SK-N-SH treated with all-trans-retinoic acid at 6 μM for 48 hours (cell line): ENCODE results near the gene SPRING1.
A peak's percentile ranks its signal among the peaks of the same experiment; 100 is the strongest.

Experiments
- ATAC-seq: fragments of 200-7000 bp; cut with Tn5 transposase; 3 replicates; pipeline ENCODE4 v1.9.1; 2020; ENCODE audit warnings: mild to moderate bottlenecking, moderate library complexity
- ARNTL ChIP-seq: fragments of 450-650 bp; formaldehyde crosslinking; IDR thresholded peaks from 2 replicates; pipeline ENCODE4 v1.5.0; 2020; ENCODE audit warnings: low read depth, mild to moderate bottlenecking, moderate library complexity, borderline replicate concordance
- BACH2 ChIP-seq: fragments of 250-450 bp; sonication (Bioruptor Pico); IDR thresholded peaks from 2 replicates; pipeline ENCODE4 v1.9.0; 2021; ENCODE audit warnings: mild to moderate bottlenecking, borderline replicate concordance
- CREB5 ChIP-seq: fragments of 250-450 bp; sonication (Bioruptor Pico); IDR thresholded peaks from 2 replicates; pipeline ENCODE4 v1.5.1; 2020; ENCODE audit warnings: low read depth, mild to moderate bottlenecking, moderate library complexity
- CSDC2 ChIP-seq: fragments of 250-450 bp; sonication (Bioruptor Pico); IDR thresholded peaks from 2 replicates; pipeline ENCODE4 v1.5.0; 2020; ENCODE audit warnings: mild to moderate bottlenecking, moderate library complexity
- CSRNP3 ChIP-seq: fragments of 250-450 bp; sonication (Bioruptor Pico); IDR thresholded peaks from 2 replicates; pipeline ENCODE4 v1.5.1; 2021; ENCODE audit warnings: mild to moderate bottlenecking, moderate library complexity
- ESRRG ChIP-seq: fragments of 250-450 bp; sonication (Bioruptor Pico); IDR thresholded peaks from 2 replicates; pipeline ENCODE4 v1.6.1; 2021; ENCODE audit warnings: mild to moderate bottlenecking
- GLIS3 ChIP-seq: fragments of 250-450 bp; sonication (Bioruptor Pico); IDR thresholded peaks from 2 replicates; pipeline ENCODE4 v1.5.0; 2020; ENCODE audit warnings: mild to moderate bottlenecking, moderate library complexity
- ISL1 ChIP-seq: fragments of 250-450 bp; sonication (Bioruptor Pico); IDR thresholded peaks from 2 replicates; pipeline ENCODE4 v2.1.2; 2022; ENCODE audit warnings: mild to moderate bottlenecking, moderate library complexity
- OSR1 ChIP-seq: fragments of 250-450 bp; sonication (Bioruptor Pico); IDR thresholded peaks from 2 replicates; pipeline ENCODE4 v1.8.0; 2022; ENCODE audit warnings: moderate library complexity, mild to moderate bottlenecking, inconsistent platforms
- PATZ1 ChIP-seq: fragments of 250-450 bp; sonication (Bioruptor Pico); IDR thresholded peaks from 2 replicates; pipeline ENCODE4 v1.8.0; 2020; ENCODE audit warnings: mild to moderate bottlenecking, moderate library complexity, borderline replicate concordance
- POU6F1 ChIP-seq: fragments of 250-450 bp; sonication (Bioruptor Pico); IDR thresholded peaks from 2 replicates; pipeline ENCODE4 v1.8.0; 2021; ENCODE audit warnings: low read depth, mild to moderate bottlenecking, moderate library complexity, borderline replicate concordance
- PPARA ChIP-seq: fragments of 250-450 bp; sonication (Bioruptor Pico); IDR thresholded peaks from 2 replicates; pipeline ENCODE4 v1.5.0; 2020; ENCODE audit warnings: mild to moderate bottlenecking, borderline replicate concordance
- RARB ChIP-seq: fragments of 250-450 bp; sonication (Bioruptor Pico); IDR thresholded peaks from 2 replicates; pipeline ENCODE4 v1.8.0; 2021; ENCODE audit warnings: mild to moderate bottlenecking, moderate library complexity
- SNAI2 ChIP-seq: fragments of 250-450 bp; sonication (Bioruptor Pico); IDR thresholded peaks from 2 replicates; pipeline ENCODE4 v1.5.0; 2020; ENCODE audit warnings: mild to moderate bottlenecking, moderate library complexity
- TCF4 ChIP-seq: fragments of 250-450 bp; sonication (Bioruptor Pico); IDR thresholded peaks from 2 replicates; pipeline ENCODE4 v1.8.0; 2021; ENCODE audit warnings: mild to moderate bottlenecking, moderate library complexity, borderline replicate concordance
- TOX ChIP-seq: fragments of 250-450 bp; sonication (Bioruptor Pico); IDR thresholded peaks from 2 replicates; pipeline ENCODE4 v1.8.0; 2021; ENCODE audit warnings: mild to moderate bottlenecking, moderate library complexity, borderline replicate concordance
- TSHZ2 ChIP-seq: fragments of 250-450 bp; sonication (Bioruptor Pico); IDR thresholded peaks from 2 replicates; pipeline ENCODE4 v1.5.0; 2020; ENCODE audit warnings: mild to moderate bottlenecking, moderate library complexity
- ZC3H10 ChIP-seq: fragments of 250-450 bp; sonication (Bioruptor Pico); IDR thresholded peaks from 2 replicates; pipeline ENCODE4 v1.5.1; 2021; ENCODE audit warnings: mild to moderate bottlenecking, moderate library complexity
- ZFP3 ChIP-seq: fragments of 250-450 bp; sonication (Bioruptor Pico); IDR thresholded peaks from 2 replicates; pipeline ENCODE4 v1.5.0; 2020; ENCODE audit warnings: mild to moderate bottlenecking, moderate library complexity
- ZFP30 ChIP-seq: fragments of 450-650 bp; formaldehyde crosslinking; IDR thresholded peaks from 2 replicates; pipeline ENCODE4 v1.5.0; 2022; ENCODE audit warnings: mild to moderate bottlenecking, moderate library complexity
- ZNF565 ChIP-seq: fragments of 450-650 bp; formaldehyde crosslinking; conservative IDR thresholded peaks from 2 replicates; pipeline ENCODE4 v1.5.0; 2020; ENCODE audit warnings: low read depth, mild to moderate bottlenecking, moderate library complexity
- ZNF8 ChIP-seq: fragments of 450-650 bp; formaldehyde crosslinking; IDR thresholded peaks from 2 replicates; pipeline ENCODE4 v1.5.0; 2020; ENCODE audit warnings: mild to moderate bottlenecking, moderate library complexity

SPRING1 gene

GRCh38 chr12:116698116-116698515 is 39.8 kb downstream of the SPRING1 start (continued):
- TF ChIP-seq POU6F1 (CRISPR knock-in tag) (no peak), RARB (CRISPR knock-in tag) (no peak)

- no peak for TF ChIP-seq ZFP3 (CRISPR knock-in tag)
- no peak for TF ChIP-seq RARB (CRISPR knock-in tag)
- TF ChIP-seq CSDC2 = no peak
- TF ChIP-seq SNAI2 (CRISPR knock-in tag) = no peak
- TF ChIP-seq CREB5 (CRISPR knock-in tag) = no peak
- no peak for TF ChIP-seq ZNF565 (CRISPR knock-in tag)
- TF ChIP-seq BACH2 (CRISPR knock-in tag) = no peak
- TF ChIP-seq TOX = no peak
- no peak for TF ChIP-seq ESRRG (CRISPR knock-in tag)
- TF ChIP-seq ZNF8 (CRISPR knock-in tag) = no peak
- no peak for TF ChIP-seq ISL1 (CRISPR knock-in tag)
- no peak for TF ChIP-seq TCF4 (CRISPR knock-in tag)
- TF ChIP-seq PATZ1 (CRISPR knock-in tag) = no peak
- no peak for ATAC-seq
Measured at GRCh38 chr12:116697716-116698115, 40.2 kb downstream of the SPRING1 start.

- TF ChIP-seq SNAI2 (CRISPR knock-in tag) = no peak
- TF ChIP-seq ZFP30 = no peak
- no peak for TF ChIP-seq PATZ1 (CRISPR knock-in tag)
- no peak for TF ChIP-seq TSHZ2
- no peak for TF ChIP-seq GLIS3
- no peak for TF ChIP-seq PPARA (CRISPR knock-in tag)
- no peak for TF ChIP-seq BACH2 (CRISPR knock-in tag)
- TF ChIP-seq CSRNP3 = no peak
- TF ChIP-seq CREB5 (CRISPR knock-in tag) = no peak
- no peak for TF ChIP-seq TCF4 (CRISPR knock-in tag)
- no peak for TF ChIP-seq OSR1 (CRISPR knock-in tag)
- no peak for TF ChIP-seq ZNF565 (CRISPR knock-in tag)
- TF ChIP-seq TOX = no peak
- no peak for TF ChIP-seq RARB (CRISPR knock-in tag)
- no peak for TF ChIP-seq ESRRG (CRISPR knock-in tag)
- no peak for TF ChIP-seq ARNTL (CRISPR knock-in tag)
- no peak for TF ChIP-seq ZFP3 (CRISPR knock-in tag)
- TF ChIP-seq ZC3H10 (CRISPR knock-in tag) = no peak
- TF ChIP-seq ISL1 (CRISPR knock-in tag) = no peak
- TF ChIP-seq CSDC2 = no peak
- TF ChIP-seq, all 23 proteins: peak for 0
- ATAC-seq = peak; percentile 70
Measured at GRCh38 chr12:116697305-116697704, 40.6 kb downstream of the SPRING1 start.
